ENCODE measurements around the gene GARIN5B. TPM values are rescaled to one million over a fixed set of nuclear protein-coding genes. Genes with fewer than 3 reads are reported as not detected.

GARIN5B gene
- total and polyA plus RNA-seq, 4 donors: 0.09 TPM; not detected in 3

DNA sequence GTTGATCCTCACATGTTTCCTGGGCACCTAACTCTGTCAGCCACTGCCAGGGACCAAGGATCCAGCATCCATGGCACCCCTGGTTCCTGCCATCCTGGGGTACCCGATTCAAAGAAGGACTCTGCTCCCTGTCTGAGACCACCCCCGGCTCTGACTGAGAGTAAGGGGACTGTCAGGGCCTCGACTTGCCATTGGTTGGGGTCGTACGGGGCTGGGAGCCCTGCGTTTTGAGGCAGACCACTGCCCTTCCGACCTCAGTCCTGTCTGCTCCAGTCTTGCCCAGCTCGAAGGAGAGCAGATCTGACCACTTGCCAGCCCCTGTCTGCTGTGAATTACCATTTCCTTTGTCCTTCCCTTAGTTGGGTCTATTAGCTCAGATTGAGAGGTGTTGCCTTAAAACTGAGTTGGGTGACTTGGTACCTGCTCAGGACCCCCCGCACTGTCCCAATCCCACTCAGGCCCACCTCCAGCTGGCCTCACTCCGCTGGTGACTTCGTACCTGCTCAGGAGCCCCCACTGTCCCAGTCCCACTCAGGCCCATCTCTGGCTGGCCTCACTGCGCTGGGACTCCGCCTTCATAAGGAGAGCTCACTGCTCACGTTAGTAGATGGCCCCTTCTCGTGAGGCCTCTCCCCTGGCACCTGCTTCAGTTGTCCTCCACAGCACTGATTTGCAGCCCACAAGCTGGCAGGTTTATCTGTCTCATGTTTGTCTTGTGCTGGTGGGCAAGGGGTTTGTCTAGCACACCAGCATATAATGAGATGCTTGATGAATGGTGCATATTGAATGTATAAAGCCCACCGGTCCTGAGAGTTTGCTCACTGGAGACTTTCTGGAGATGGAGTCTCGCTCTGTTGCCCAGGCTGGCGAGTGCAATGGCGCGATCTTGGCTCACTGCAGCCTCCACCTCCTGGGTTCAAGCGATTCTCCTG, 26.6 kb upstream of the GARIN5B start:
- Histone ChIP-seq H3K4me1 (ENCODE audit: control insufficient read depth in 5 of 5, insufficient read depth in 5 of 5, low read length in 5 of 5) (peaks cover 7 to 32% (median 18%) of the 10 kb centered on the region in 5 donors), H3K27me3 (ENCODE audit: control insufficient read depth in 3 of 3, insufficient read depth in 3 of 3, low read length in 2 of 3) (no peaks in the 10 kb centered on the region)

DNA sequence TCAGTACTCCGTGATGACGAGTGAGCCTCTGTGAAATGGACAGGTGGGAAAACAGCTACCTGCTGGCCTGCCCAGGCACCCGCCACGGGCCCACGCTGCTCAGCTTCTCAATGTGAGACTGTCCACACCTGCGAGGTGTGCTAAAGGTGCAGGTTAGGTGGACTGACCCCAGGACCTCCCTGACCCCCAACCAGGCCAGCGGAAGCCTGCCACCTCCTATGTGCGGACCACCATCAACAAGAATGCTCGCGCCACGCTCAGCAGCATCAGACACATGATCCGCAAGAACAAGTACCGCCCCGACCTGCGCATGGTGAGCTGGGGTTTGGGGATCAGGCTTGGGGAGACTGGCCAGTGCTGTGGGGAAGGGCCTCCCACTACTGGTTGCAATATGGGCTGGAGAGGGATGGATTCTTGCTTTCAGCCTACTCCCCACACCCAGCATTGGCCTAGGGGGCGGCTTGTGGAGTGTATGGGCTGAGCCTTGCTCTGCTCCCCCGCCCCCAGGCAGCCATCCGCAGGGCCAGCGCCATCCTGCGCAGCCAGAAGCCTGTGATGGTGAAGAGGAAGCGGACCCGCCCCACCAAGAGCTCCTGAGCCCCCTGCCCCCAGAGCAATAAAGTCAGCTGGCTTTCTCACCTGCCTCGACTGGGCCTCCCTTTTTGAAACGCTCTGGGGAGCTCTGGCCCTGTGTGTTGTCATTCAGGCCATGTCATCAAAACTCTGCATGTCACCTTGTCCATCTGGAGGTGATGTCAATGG, 24.9 kb upstream of the GARIN5B start:
- no peak for TF ChIP-seq CTCF (IDR thresholded peaks at IDR 0.05; ENCODE audit: control extremely low read depth, extremely low read depth)
- no peak for DNase-seq
- ATAC-seq (ENCODE audit: insufficient read depth, low FRiP score): no peak
- Histone ChIP-seq H3K27me3 (ENCODE audit: control insufficient read depth in 3 of 3, insufficient read depth in 3 of 3, low read length in 2 of 3) (no peaks in the 10 kb centered on the region), H3K36me3 (ENCODE audit: control insufficient read depth in 4 of 4, insufficient read depth in 4 of 4, low read length in 4 of 4) (peaks cover 3 to 43% (median 21%) of the 10 kb centered on the region in 4 donors), H3K9me3 (ENCODE audit: control insufficient read depth in 4 of 4, insufficient read depth in 3 of 4, low read length in 3 of 4) (peaks cover 0 to 1% (median 0%) of the 10 kb centered on the region in 4 donors), H3K27ac (ENCODE audit: low read depth in 1 of 2, low read length in 1 of 2) (no peak overlapping the region), H3K9ac (ENCODE audit: insufficient read depth in 1 of 2, low read length in 2 of 2) (no peak overlapping the region), H3K4me3 (peak overlapping the region; percentile 10), H3K4me1 (ENCODE audit: control insufficient read depth in 5 of 5, insufficient read depth in 5 of 5, low read length in 5 of 5) (peaks cover 7 to 41% (median 22%) of the 10 kb centered on the region in 5 donors)
- WGBS, 2 donors: 86 to 91% methylated on average over 24 of the region's 24 CpGs

More for the DNA sequence above, 26.6 kb upstream of the GARIN5B start:
- TF ChIP-seq CTCF (IDR thresholded peaks at IDR 0.05; ENCODE audit: control extremely low read depth, extremely low read depth): no peak
- H3K9ac ChIP-seq (ENCODE audit: insufficient read depth in 1 of 2, low read length in 2 of 2): no peak overlapping the region
- ATAC-seq (ENCODE audit: insufficient read depth, low FRiP score) (no peak), DNase-seq (no peak)
- WGBS, 2 donors: 85 to 88% methylated on average over 21 of the region's 21 CpGs
- no peak overlapping the region for H3K27ac ChIP-seq (ENCODE audit: low read depth in 1 of 2, low read length in 1 of 2)
- no peak overlapping the region for H3K4me3 ChIP-seq
- H3K9me3 ChIP-seq (ENCODE audit: control insufficient read depth in 4 of 4, insufficient read depth in 3 of 4, low read length in 3 of 4): peaks cover 0 to 1% (median 0%) of the 10 kb centered on the region in 4 donors
- peaks cover 3 to 43% (median 22%) of the 10 kb centered on the region in 4 donors for H3K36me3 ChIP-seq (ENCODE audit: control insufficient read depth in 4 of 4, insufficient read depth in 4 of 4, low read length in 4 of 4)

DNA sequence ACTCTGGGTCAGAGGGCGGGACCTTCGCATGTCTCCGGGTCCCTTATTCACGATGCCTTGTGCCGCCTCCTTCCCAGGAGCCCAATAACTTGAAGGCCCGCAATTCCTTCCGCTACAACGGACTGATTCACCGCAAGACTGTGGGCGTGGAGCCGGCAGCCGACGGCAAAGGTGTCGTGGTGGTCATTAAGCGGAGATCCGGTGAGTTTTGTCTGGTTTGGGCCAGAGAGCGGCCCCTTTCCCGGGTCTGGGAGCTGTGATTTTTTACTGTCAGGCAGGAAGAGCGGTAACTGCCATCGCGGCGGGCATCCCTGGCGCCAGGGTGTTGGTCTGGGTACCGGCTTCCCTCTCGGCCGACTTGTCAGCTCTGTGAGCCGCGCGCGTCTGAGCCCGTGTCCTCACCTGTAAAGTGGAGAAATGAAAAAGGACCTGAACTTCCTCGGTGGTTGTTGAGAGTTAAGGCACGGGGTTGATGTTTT, 23.5 kb upstream of the GARIN5B start:
- TF ChIP-seq CTCF (IDR thresholded peaks at IDR 0.05; ENCODE audit: control extremely low read depth, extremely low read depth): no peak
- Histone ChIP-seq H3K9ac (ENCODE audit: insufficient read depth in 1 of 2, low read length in 2 of 2) (peak overlapping the region; percentile 69 to 76), H3K27me3 (ENCODE audit: control insufficient read depth in 3 of 3, insufficient read depth in 3 of 3, low read length in 2 of 3) (peaks cover 0 to 2% (median 0%) of the 10 kb centered on the region in 3 donors), H3K36me3 (ENCODE audit: control insufficient read depth in 4 of 4, insufficient read depth in 4 of 4, low read length in 4 of 4) (peaks cover 3 to 41% (median 21%) of the 10 kb centered on the region in 4 donors), H3K27ac (ENCODE audit: low read depth in 1 of 2, low read length in 1 of 2) (peak overlapping the region; percentile 93), H3K4me3 (peak overlapping the region; percentile 97), H3K4me1 (ENCODE audit: control insufficient read depth in 5 of 5, insufficient read depth in 5 of 5, low read length in 5 of 5) (peaks cover 7 to 41% (median 22%) of the 10 kb centered on the region in 5 donors), H3K9me3 (ENCODE audit: control insufficient read depth in 4 of 4, insufficient read depth in 3 of 4, low read length in 3 of 4) (peaks cover 0 to 2% (median 0%) of the 10 kb centered on the region in 4 donors)
- WGBS, 2 donors: 2 to 3% methylated on average over 33 of the region's 33 CpGs
- ATAC-seq (ENCODE audit: insufficient read depth, low FRiP score) (no peak), DNase-seq (no peak)

Measured in lung (tissue), 12 donors.